Activated CD4-positive, CD25-positive, alpha-beta regulatory T cell treated with anti-CD3 and anti-CD28 coated beads, Interleukin-2, amount 50 U/mL, for 16 hours (primary cell): ENCODE results near the gene CUL9.

Experiments
- DNase-seq: peaks from one replicate; pipeline ENCODE4 v3.0.0-alpha.2; 2020; ENCODE audit warnings: low read depth, low spot score

Gene CUL9

GRCh38 chr6:43271944-43272343 lies 89.9 kb downstream of the CUL9 start:
- no peak for DNase-seq

GRCh38 chr6:43273707-43274106 lies 91.7 kb downstream of the CUL9 start:
- DNase-seq = no peak
